Measurements from ENCODE around the gene RNASE12.
"Not testable (repeated sequence)": the region's sequence is repeated elsewhere in the genome, so short reads cannot be mapped to it uniquely, and the experiment has no call there.

Gene RNASE12

GRCh38 chr14:20578784-20579502, 12.2 kb downstream of the RNASE12 start:
- TF ChIP-seq, protein P1, sequence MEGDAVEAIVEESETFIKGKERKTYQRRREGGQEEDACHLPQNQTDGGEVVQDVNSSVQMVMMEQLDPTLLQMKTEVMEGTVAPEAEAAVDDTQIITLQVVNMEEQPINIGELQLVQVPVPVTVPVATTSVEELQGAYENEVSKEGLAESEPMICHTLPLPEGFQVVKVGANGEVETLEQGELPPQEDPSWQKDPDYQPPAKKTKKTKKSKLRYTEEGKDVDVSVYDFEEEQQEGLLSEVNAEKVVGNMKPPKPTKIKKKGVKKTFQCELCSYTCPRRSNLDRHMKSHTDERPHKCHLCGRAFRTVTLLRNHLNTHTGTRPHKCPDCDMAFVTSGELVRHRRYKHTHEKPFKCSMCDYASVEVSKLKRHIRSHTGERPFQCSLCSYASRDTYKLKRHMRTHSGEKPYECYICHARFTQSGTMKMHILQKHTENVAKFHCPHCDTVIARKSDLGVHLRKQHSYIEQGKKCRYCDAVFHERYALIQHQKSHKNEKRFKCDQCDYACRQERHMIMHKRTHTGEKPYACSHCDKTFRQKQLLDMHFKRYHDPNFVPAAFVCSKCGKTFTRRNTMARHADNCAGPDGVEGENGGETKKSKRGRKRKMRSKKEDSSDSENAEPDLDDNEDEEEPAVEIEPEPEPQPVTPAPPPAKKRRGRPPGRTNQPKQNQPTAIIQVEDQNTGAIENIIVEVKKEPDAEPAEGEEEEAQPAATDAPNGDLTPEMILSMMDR (IDR thresholded peaks at IDR 0.05; ENCODE audit: insufficient read depth, low read depth, low read length, missing control alignments): no peak
- no peak for DNase-seq (ENCODE audit: low read depth)
- H3K4me3 ChIP-seq (ENCODE audit: low read depth, low read length): no peak overlapping the region

DNA sequence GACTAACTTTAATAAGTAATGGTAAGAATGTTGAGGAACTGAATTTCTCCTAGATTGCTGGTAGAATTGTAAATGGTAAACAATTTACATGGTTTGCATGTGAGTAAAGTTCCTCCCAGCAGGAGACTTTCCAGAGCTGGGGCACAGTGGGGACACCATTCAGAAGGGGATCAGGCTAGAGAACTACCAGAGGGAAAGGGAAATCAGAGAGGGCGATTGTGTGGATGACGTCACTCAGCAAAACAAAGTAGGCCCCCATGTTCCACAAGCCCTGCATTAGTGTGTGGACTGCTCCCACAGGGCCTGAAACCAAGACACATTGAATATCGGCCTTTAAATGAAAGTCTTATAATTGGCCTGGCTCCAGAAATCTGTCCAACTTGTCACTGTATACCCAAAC, 12.9 kb downstream of the RNASE12 start:
- TF ChIP-seq, protein P1 (IDR thresholded peaks at IDR 0.05; ENCODE audit: insufficient read depth, low read depth, low read length, missing control alignments): no peak
- H3K4me3 ChIP-seq (ENCODE audit: low read depth, low read length): no peak overlapping the region
- no peak for DNase-seq (ENCODE audit: low read depth)

- DNase-seq (ENCODE audit: low read depth); H3K4me3 ChIP-seq (ENCODE audit: low read depth, low read length): not testable (repeated sequence)
Observed at GRCh38 chr14:20572382-20572990, 18.7 kb downstream of the RNASE12 start.

- not testable (repeated sequence) for H3K4me3 ChIP-seq (ENCODE audit: low read depth, low read length)
- DNase-seq (ENCODE audit: low read depth): peak; percentile 29
Observed at GRCh38 chr14:20570720-20571119, 20.5 kb downstream of the RNASE12 start.

DNA sequence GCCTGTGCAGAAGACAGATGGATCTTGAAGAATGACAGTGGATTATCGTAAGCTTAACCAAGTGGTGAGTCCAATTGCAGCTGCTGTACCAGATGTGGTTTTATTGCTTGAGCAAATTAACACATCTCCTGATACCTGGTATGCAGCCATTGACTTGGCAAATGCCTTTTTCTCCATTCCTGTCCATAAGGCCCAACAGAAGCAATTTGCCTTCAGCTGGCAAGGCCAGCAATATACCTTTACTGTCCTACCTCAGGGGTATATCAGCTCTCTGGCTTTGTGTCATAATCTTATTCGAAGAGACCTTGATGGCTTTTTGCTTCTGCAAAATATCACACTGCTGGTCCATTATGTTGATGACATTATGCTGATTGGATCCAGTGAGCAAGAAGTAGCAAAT, 21.3 kb downstream of the RNASE12 start:
- DNase-seq (ENCODE audit: low read depth): not testable (repeated sequence)

DNA sequence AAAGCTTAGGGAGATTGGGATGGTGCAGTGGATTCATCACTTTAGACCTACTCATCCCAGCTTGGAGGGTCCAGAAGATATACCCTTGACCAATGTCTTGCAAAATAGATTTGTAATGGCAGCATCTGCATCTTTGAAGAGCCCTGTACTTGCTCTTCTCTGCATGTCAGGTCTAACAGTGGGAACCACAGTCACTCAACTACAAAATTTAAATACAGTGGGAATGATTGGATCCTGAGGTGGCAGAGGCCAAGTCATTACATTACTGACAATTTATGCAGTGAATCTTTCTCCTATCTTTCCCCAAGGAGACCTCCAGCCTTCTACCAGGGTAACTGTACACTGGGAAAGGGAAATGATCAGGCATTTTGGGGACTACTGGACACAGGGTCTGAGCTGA, 22.1 kb downstream of the RNASE12 start:
- TF ChIP-seq, protein P1 (IDR thresholded peaks at IDR 0.05; ENCODE audit: insufficient read depth, low read depth, low read length, missing control alignments): no peak
- no peak for DNase-seq (ENCODE audit: low read depth)
- no peak overlapping the region for H3K4me3 ChIP-seq (ENCODE audit: low read depth, low read length)

More for the DNA sequence above, 21.3 kb downstream of the RNASE12 start:
- not testable (repeated sequence) for H3K4me3 ChIP-seq (ENCODE audit: low read depth, low read length)

- H3K4me3 ChIP-seq (ENCODE audit: low read depth, low read length): no peak overlapping the region
- no peak for DNase-seq (ENCODE audit: low read depth)
- TF ChIP-seq, protein P1 (IDR thresholded peaks at IDR 0.05; ENCODE audit: insufficient read depth, low read depth, low read length, missing control alignments): no peak
Observed at GRCh38 chr14:20568393-20568792, 22.8 kb downstream of the RNASE12 start.

DNA sequence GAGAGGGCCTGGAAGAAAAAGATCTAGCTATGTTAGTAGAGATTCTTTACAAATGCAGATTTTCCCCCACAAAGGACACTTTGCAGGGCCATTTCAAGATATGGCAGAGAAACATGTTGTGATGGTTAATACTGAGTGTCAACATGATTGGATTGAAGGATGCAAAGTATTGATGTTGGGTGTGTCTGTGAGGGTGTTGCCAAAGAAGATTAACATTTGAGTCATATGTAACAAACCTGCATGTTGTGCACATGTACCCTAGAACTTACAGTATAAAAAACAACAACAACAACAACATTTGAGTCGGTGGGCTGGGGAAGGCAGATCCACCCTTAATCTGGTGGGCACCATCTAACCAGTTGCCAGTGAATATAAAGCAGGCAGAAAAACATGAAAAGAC, 24.0 kb downstream of the RNASE12 start:
- not testable (repeated sequence) for DNase-seq (ENCODE audit: low read depth); H3K4me3 ChIP-seq (ENCODE audit: low read depth, low read length)

DNA sequence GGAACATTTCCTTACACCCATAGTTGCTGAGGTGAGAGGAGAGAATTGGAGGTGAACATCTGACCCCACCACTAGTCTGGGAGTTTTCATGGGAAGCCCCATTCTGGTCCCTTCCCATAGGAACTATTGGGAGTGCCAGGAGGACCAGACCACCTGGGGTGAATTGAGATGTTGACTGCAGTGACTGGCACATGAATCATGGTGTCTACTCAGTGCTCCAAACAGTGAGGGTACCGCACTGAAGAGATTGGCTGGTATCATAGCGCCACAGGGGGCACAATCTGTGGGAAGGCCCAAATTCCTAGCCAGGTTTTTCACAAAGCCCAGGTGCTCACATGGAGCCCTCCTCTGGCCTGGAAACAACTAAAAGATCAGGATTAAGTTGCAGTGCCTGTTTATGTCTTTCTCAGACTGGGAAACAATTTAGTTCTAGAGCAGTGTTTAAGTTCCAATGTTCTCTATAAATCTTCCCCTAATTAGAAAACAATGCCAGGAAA, 26.6 kb downstream of the RNASE12 start:
- no peak overlapping the region for H3K4me3 ChIP-seq (ENCODE audit: low read depth, low read length)
- no peak for DNase-seq (ENCODE audit: low read depth)
- TF ChIP-seq, protein P1 (IDR thresholded peaks at IDR 0.05; ENCODE audit: insufficient read depth, low read depth, low read length, missing control alignments): no peak

All from GM12865 (cell line).